A673 (cell line): ENCODE measurements around the gene GDF15. TPM values are rescaled to one million over a fixed set of nuclear protein-coding genes. Genes with fewer than 3 reads are reported as not detected.

ENCODE experiments used
- BruUV-seq: library from RNA; stranded (reverse); fragments of 400-500 nt; replicated peaks from 2 replicates; lab custom pipeline; 2021; lab: Mats Ljungman, UMichigan
- CTCF ChIA-PET: fragments of 300-600 bp; sonication (Branson Sonifier 250); formaldehyde crosslinking; loops from one replicate; lab custom pipeline; 2022; ENCODE audit warnings: antibody characterized with exemption; lab: Charles Lee
- POLR2A ChIA-PET: fragments of 300-600 bp; sonication (Branson Sonifier 250); formaldehyde crosslinking; loops from one replicate; lab custom pipeline; 2022; ENCODE audit warnings: antibody characterized with exemption; ENCODE audit not compliant: low non-redundant PET; lab: Charles Lee
- DNase-seq: peaks from one replicate; pipeline ENCODE4 v3.0.0-alpha.2; 2015; ENCODE audit warnings: low spot score
- H3K27ac ChIP-seq: fragments of 200-600 bp; sonication (generic); 2 replicates; pipeline ENCODE4 v1.5.1; 2016; ENCODE audit warnings: mixed run types, low read depth, mild to moderate bottlenecking, mixed read lengths, antibody characterized with exemption, low read length; ENCODE audit not compliant: poor library complexity, severe bottlenecking
- H3K27me3 ChIP-seq: fragments of 200-600 bp; sonication (generic); replicated peaks from 2 replicates; pipeline ENCODE4 v1.6.1; 2017; ENCODE audit warnings: mixed run types, low read depth, mild to moderate bottlenecking, mixed read lengths, antibody characterized with exemption, low read length; ENCODE audit not compliant: insufficient read depth, poor library complexity
- H3K36me3 ChIP-seq: fragments of 200-600 bp; sonication (generic); 2 replicates; pipeline ENCODE4 v1.6.1; 2016; ENCODE audit warnings: mixed run types, mild to moderate bottlenecking, mixed read lengths, antibody characterized with exemption, low read length; ENCODE audit not compliant: insufficient read depth, poor library complexity, severe bottlenecking
- H3K4me1 ChIP-seq: fragments of 200-600 bp; sonication (generic); 2 replicates; pipeline ENCODE4 v1.6.1; 2017; ENCODE audit warnings: mixed run types, mild to moderate bottlenecking, mixed read lengths, antibody characterized with exemption, low read length; ENCODE audit not compliant: insufficient read depth, poor library complexity, severe bottlenecking
- H3K4me3 ChIP-seq: fragments of 200-600 bp; sonication (generic); 2 replicates; pipeline ENCODE4 v1.5.1; 2016; ENCODE audit warnings: low read depth, mixed run types, mild to moderate bottlenecking, mixed read lengths, low read length; ENCODE audit not compliant: poor library complexity, severe bottlenecking
- H3K9me3 ChIP-seq: fragments of 200-600 bp; sonication (generic); 2 replicates; pipeline ENCODE4 v1.6.1; 2016; ENCODE audit warnings: mixed run types, low read depth, mild to moderate bottlenecking, mixed read lengths, antibody characterized with exemption, low read length; ENCODE audit not compliant: poor library complexity, severe bottlenecking
- EZH2 ChIP-seq: fragments of 200-600 bp; sonication (generic); IDR thresholded peaks from 2 replicates; pipeline ENCODE4 v1.6.1; 2017; ENCODE audit warnings: borderline replicate concordance, low read depth, mild to moderate bottlenecking, mixed read lengths, antibody characterized with exemption, low read length; ENCODE audit not compliant: poor library complexity, severe bottlenecking
- intact Hi-C: fragments of 100-400 bp; cut with micrococcal nuclease; formaldehyde crosslinking; loops from one replicate; pipeline ENCODE4 v1.10.0; 2022; ENCODE audit not compliant: unreplicated experiment
- total RNA-seq: library from RNA; stranded (reverse); gene quantifications from 2 replicates; pipeline ENCODE4 v1.2.3, GENCODE V29; 2021
- TF ChIP-seq, protein P1 (sequence below): fragments of 300-800, 200-600 bp; sonication (generic); conservative IDR thresholded peaks from 2 replicates; pipeline ENCODE4 v1.5.1; 2017; ENCODE audit warnings: low read depth, mild to moderate bottlenecking, antibody characterized with exemption, low read length, moderate library complexity, mixed read lengths

GDF15 gene
- total RNA-seq, 1 experiment from 2014 or later = 4.0 TPM

- no peaks in the 10 kb centered on the region for H3K27me3 ChIP-seq
- BruUV-seq = no TSS peak
- H3K4me1 ChIP-seq = no peaks in the 10 kb centered on the region
- CTCF ChIA-PET = interaction anchor here (1.3 kb wide), 1 partner anchor 129 kb away, joined by 4 read pairs; no protein-coding TSS in a partner anchor
- H3K36me3 ChIP-seq = no peaks in the 10 kb centered on the region
- no peak overlapping the region for H3K4me3 ChIP-seq
- POLR2A ChIA-PET = no interaction called here
- H3K9me3 ChIP-seq = no peaks in the 10 kb centered on the region
- no peak overlapping the region for H3K27ac ChIP-seq
- DNase-seq = no peak
- TF ChIP-seq EZH2 = no peak
- TF ChIP-seq, protein P1, sequence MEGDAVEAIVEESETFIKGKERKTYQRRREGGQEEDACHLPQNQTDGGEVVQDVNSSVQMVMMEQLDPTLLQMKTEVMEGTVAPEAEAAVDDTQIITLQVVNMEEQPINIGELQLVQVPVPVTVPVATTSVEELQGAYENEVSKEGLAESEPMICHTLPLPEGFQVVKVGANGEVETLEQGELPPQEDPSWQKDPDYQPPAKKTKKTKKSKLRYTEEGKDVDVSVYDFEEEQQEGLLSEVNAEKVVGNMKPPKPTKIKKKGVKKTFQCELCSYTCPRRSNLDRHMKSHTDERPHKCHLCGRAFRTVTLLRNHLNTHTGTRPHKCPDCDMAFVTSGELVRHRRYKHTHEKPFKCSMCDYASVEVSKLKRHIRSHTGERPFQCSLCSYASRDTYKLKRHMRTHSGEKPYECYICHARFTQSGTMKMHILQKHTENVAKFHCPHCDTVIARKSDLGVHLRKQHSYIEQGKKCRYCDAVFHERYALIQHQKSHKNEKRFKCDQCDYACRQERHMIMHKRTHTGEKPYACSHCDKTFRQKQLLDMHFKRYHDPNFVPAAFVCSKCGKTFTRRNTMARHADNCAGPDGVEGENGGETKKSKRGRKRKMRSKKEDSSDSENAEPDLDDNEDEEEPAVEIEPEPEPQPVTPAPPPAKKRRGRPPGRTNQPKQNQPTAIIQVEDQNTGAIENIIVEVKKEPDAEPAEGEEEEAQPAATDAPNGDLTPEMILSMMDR = no peak
- intact Hi-C loops = no loop called here
Observed at GRCh38 chr19:18406749-18407148, 20.8 kb downstream of the GDF15 start.

GRCh38 chr19:18408053-18408476 is 22.1 kb downstream of the GDF15 start:
- intact Hi-C loops = no loop called here

DNA sequence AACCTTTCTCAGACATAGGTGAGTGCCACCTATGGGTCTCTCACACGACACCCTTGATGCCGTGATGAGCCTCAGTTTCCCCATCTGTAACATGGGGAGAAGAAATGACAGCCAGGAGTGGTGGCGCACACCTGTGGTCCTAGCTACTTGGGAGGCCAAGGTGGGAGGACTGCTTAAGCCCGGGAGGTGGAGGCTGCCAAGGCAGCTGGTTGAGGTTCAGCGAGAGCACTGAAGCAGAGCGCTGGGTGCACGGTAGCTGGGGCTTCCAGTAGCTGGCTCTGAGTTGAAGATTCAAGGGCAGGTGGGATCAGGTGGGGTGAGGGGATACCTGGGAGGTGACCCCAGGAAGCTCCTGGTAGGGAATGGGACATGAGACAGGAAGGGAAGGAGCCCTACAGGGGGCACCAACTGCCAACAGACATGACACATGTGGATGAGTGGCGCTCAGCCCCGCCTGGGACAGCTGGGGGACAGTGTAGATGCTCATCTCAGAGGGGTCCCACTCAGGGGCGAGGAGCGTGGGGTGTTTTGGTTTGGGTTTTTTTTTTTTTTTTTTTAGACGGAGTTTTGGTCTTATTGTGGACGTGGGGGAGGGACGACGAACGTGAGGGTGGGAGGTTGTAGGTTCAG is 26.8 kb downstream of the GDF15 start:
- no TSS peak for BruUV-seq
- Histone ChIP-seq H3K9me3 (no peaks in the 10 kb centered on the region), H3K27me3 (no peaks in the 10 kb centered on the region), H3K27ac (no peak overlapping the region), H3K36me3 (no peaks in the 10 kb centered on the region), H3K4me3 (no peak overlapping the region), H3K4me1 (peaks cover 38% of the 10 kb centered on the region)
- ChIA-PET POLR2A (no interaction called here), CTCF (interaction anchor here (0.5 to 2.6 kb wide), 2 partner anchors 134 to 144 kb away, joined by 4 to 13 read pairs; no protein-coding TSS in a partner anchor)
- TF ChIP-seq EZH2 = no peak
- TF ChIP-seq, protein P1 = no peak
- DNase-seq = no peak
- intact Hi-C loops = no loop called here

More at GRCh38 chr19:18408053-18408476, 22.1 kb downstream of the GDF15 start:
- no peak overlapping the region for H3K27ac ChIP-seq
- no peak overlapping the region for H3K4me3 ChIP-seq
- peak; percentile 56 for DNase-seq
- H3K4me1 ChIP-seq = no peaks in the 10 kb centered on the region
- CTCF ChIA-PET = no interaction called here
- no peaks in the 10 kb centered on the region for H3K36me3 ChIP-seq
- no peak for TF ChIP-seq EZH2
- TF ChIP-seq, protein P1 = peak; percentile 72
- H3K9me3 ChIP-seq = no peaks in the 10 kb centered on the region
- H3K27me3 ChIP-seq = no peaks in the 10 kb centered on the region
- POLR2A ChIA-PET = no interaction called here
- BruUV-seq = no TSS peak
